Activated T-helper 1 cell treated with anti-CD3 and anti-CD28 coated beads, Interleukin-2, amount 50 U/mL, for 16 hours (primary cell): ENCODE measurements around the gene LRTM2.

Experiments
- DNase-seq, 2 donors: peaks; one replicate each; pipeline ENCODE4 v3.0.0-alpha.2; 2020; ENCODE audit warnings: low read depth in 1 of 2, low spot score in 1 of 2

LRTM2 gene

GRCh38 chr12:1829306-1829900 lies 9.0 kb downstream of the LRTM2 start:
- DNase-seq, result no peak

GRCh38 chr12:1830401-1830845 lies 10.1 kb downstream of the LRTM2 start:
- DNase-seq, result no peak

- no peak for DNase-seq
Measured at GRCh38 chr12:1830981-1831963, 10.9 kb downstream of the LRTM2 start.

DNA sequence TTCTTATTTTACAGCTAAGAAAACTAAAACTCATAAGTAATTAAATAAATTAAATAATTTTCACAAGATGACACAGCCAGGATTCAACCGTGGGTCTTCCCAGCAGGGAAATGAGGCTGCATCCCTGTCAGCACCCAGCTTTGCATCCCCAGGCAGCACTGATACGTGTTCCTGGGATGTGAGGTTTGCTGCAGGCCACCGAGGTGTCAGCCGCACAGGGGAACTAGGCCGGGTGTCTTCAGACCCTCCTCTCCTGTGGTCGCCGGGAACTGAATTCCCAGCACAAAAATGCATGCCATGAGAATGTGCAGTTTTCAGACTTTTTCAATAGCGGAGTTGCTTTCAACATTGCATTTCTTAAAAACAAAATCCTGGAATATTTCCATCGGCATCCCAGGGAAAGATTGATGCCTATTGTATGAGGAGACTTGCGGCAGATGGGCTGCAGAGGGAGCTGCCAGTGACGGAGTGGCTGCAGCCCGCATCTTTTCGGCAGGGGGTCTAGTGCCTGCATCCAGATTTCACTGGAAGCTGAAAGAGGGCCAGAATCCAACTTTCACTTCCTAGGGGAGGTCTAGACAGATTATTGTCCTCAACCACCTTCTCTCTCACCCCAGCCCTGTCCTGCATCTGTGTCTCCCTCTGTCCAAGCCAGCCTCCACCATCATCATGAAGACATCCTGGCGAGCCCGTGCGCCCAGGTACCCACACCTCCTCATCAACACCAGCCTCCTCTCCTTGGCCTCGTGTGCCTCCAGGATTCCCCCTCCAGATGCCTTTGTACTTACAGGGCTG lies 12.6 kb downstream of the LRTM2 start:
- DNase-seq, result no peak

DNA sequence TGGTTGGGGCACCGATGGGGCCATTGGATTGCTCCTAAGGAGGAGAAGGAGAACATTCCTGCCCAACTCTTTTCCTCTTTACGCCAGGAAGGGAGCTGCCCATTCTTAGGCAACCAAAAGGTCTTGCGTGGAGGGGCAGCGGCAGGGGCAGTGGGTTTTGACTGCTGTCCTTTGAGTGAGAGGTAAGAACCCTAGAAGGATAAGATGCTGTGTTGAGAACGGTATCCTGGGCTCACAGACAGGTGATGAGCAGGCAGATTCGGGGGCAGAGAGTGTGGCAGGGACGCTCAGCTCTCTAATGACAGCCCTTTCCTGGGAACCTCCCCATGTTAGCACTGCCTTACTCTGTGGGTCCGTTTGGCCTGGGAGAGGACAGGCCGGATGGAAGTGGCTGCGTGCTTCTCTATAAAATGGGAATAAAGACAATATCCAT lies 13.2 kb downstream of the LRTM2 start:
- no peak for DNase-seq

DNA sequence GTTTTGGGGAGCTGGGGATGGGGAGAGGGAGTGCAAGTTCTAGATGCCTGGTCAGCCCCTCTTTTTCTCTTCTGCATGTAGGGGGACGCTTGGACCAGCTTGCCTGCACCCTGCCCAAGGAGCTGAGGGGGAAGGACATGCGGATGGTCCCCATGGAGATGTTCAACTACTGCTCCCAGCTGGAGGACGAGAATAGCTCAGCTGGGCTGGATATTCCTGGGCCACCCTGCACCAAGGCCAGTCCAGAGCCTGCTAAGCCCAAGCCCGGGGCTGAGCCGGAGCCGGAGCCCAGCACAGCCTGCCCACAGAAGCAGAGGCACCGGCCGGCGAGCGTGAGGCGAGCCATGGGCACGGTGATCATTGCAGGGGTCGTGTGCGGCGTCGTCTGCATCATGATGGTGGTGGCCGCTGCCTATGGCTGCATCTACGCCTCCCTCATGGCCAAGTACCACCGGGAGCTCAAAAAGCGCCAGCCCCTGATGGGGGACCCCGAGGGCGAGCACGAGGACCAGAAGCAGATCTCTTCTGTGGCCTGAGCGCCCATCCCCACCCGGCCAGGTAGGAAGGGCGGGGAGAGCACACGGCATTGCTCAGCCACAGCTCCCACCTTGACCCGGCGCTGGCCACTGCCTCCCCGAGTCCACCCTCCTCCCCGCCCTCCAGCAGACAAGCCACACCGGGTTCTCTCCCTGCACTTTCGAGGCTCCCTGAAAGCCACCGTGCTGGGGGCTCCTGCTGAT lies 14.0 kb downstream of the LRTM2 start:
- DNase-seq, result no peak

- no peak for DNase-seq
Measured at GRCh38 chr12:1835211-1836131, 15.1 kb downstream of the LRTM2 start.

GRCh38 chr12:1836241-1836803 lies 16.0 kb downstream of the LRTM2 start:
- no peak for DNase-seq

DNA sequence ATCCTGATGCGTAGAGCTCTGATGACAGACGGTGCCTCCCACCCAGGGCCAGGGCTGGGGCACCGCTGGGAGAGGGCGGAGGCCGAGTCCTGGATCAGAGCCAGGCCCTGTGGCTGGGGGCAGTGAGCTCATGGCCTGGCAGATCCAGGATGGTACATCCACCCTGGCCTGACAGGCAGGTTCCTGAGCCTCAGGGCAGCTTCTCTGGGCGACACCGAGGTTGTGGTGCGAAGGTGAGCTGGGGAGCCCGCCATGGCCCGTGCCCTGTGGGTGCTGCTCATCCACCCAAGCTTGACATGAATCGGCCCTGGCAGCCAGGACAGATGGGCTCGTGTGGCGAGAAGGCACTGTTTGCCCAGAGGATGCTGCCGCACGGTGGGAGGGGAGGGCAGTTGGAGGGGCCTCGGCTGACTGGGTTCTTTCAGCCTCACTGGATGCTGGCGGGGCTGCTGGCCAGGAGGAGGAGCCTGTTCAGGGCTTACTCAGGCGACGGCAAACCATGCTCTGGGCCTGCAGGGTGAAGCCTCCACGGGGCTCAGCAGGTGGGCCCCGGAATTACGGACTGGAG lies 16.6 kb downstream of the LRTM2 start:
- no peak for DNase-seq

DNA sequence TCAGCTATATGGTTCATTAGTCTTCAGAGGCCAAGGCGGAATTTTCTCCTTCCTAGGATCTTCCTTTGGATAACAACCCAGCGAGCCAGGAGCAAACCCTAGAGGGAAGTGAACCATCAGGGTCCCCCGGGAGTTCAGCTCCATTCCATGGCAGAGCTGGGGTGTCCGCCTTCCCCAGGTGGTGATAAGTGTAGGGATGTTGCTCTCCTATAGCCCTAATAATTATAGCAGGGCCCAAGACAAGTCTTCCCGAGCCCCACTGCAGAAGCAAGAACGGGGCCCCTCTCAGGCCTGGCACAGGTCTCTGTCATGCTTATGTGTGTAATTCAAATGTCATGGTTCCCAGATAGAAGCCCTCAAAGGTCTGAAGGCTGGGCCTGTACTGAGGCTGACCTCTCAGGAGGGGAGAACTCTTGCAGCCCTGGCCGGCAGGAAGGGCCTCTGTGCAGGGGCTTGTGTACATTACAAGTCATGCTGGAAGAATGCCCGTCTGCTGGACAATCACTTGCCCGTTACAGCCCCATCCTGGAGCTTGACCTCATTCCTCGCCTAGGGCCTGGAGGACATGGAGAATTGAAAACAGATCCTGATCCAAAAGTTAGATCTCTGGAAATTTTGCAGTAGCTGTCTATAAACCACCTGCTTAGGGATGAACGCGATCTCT lies 17.3 kb downstream of the LRTM2 start:
- DNase-seq, result no peak

GRCh38 chr12:1838205-1838993 lies 18.0 kb downstream of the LRTM2 start:
- DNase-seq, result no peak

- DNase-seq, result no peak
Measured at GRCh38 chr12:1838994-1839365, 18.6 kb downstream of the LRTM2 start.

GRCh38 chr12:1839464-1839863 lies 19.1 kb downstream of the LRTM2 start:
- no peak for DNase-seq

GRCh38 chr12:1839956-1840951 lies 19.9 kb downstream of the LRTM2 start:
- no peak for DNase-seq

DNA sequence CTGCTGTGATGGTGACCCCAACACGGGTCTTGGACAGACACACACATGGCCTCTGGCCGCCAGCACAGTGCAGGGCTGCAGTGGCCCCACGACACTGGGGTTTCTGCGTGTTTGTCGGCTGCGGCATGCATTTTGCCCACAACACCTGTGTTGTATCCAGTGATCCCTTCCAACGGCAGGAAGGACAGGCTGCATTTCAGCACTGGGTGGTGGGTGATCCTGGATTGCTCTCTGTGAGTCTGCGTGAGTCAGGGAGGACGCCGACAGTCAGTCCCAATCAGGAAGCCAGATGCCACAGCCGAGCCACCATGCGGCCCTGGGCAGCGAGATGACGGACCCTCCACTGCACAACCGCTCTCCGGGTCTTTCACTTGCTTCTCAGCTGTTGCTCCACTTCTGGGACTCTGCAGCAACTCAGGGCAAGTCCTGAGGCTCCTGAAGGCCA lies 20.6 kb downstream of the LRTM2 start:
- DNase-seq, result no peak

GRCh38 chr12:1841586-1842182 lies 21.3 kb downstream of the LRTM2 start:
- DNase-seq, result no peak
